H9 (cell line): Measurements from ENCODE around the gene CLUH. TPM values are rescaled to one million over a fixed set of nuclear protein-coding genes. Genes with fewer than 3 reads are reported as not detected.

Experiments used
- DNase-seq: peaks from one replicate; pipeline ENCODE4 v3.0.0-alpha.2; 2017
- H2AFZ ChIP-seq: one replicate; pipeline ENCODE4 v1.6.1; 2013; ENCODE audit warnings: mild to moderate bottlenecking, low read length, control low read depth, moderate library complexity
- H2AK5ac ChIP-seq: 2 replicates; pipeline ENCODE4 v1.6.1; 2013; ENCODE audit warnings: low read length, control low read depth, mixed read lengths; ENCODE audit not compliant: insufficient read length
- H2BK120ac ChIP-seq: one replicate; pipeline ENCODE4 v1.6.1; 2013; ENCODE audit warnings: low read depth, mild to moderate bottlenecking, low read length, control low read depth, inconsistent platforms; ENCODE audit not compliant: poor library complexity, severe bottlenecking
- H2BK12ac ChIP-seq: 2 replicates; pipeline ENCODE4 v1.6.1; 2013; ENCODE audit warnings: low read length, control low read depth, mixed read lengths, low read depth; ENCODE audit not compliant: insufficient read length
- H2BK15ac ChIP-seq: 2 replicates; pipeline ENCODE4 v1.6.1; 2013; ENCODE audit warnings: low read depth, low read length, control low read depth
- H2BK20ac ChIP-seq: one replicate; pipeline ENCODE4 v1.6.1; 2013; ENCODE audit warnings: low read depth, mild to moderate bottlenecking, low read length, control low read depth, inconsistent platforms; ENCODE audit not compliant: poor library complexity, severe bottlenecking
- H2BK5ac ChIP-seq: 2 replicates; pipeline ENCODE4 v1.6.1; 2013; ENCODE audit warnings: low read length, control low read depth, mixed read lengths; ENCODE audit not compliant: insufficient read length
- H3K14ac ChIP-seq: 2 replicates; pipeline ENCODE4 v1.6.1; 2013; ENCODE audit warnings: low read length, control low read depth; ENCODE audit not compliant: insufficient read depth
- H3K18ac ChIP-seq: 2 replicates; pipeline ENCODE4 v1.6.1; 2013; ENCODE audit warnings: low read depth, mild to moderate bottlenecking, mixed read lengths, low read length, control low read depth; ENCODE audit not compliant: insufficient read length
- H3K23ac ChIP-seq: 2 replicates; pipeline ENCODE4 v1.6.1; 2013; ENCODE audit warnings: low read length, control low read depth, mixed read lengths, low read depth; ENCODE audit not compliant: insufficient read length
- H3K23me2 ChIP-seq: 2 replicates; pipeline ENCODE4 v1.6.1; 2013; ENCODE audit warnings: low read depth, mild to moderate bottlenecking, mixed read lengths, low read length, control low read depth; ENCODE audit not compliant: insufficient read length, poor library complexity, severe bottlenecking
- H3K27ac ChIP-seq: 2 replicates; pipeline ENCODE4 v1.5.1; 2013; ENCODE audit warnings: low read length, control low read depth, mixed read lengths, low read depth; ENCODE audit not compliant: insufficient read length
- H3K27me3 ChIP-seq: 2 replicates; pipeline ENCODE4 v1.6.1; 2013; ENCODE audit warnings: low read length, control low read depth, inconsistent platforms; ENCODE audit not compliant: insufficient read depth
- H3K4ac ChIP-seq: 2 replicates; pipeline ENCODE4 v1.6.1; 2013; ENCODE audit warnings: low read depth, mild to moderate bottlenecking, control low read depth, inconsistent platforms, low read length, moderate library complexity
- H3K4me1 ChIP-seq: 2 replicates; pipeline ENCODE4 v1.6.1; 2013; ENCODE audit warnings: low read length, control low read depth, inconsistent platforms; ENCODE audit not compliant: insufficient read depth
- H3K4me2 ChIP-seq: 2 replicates; pipeline ENCODE4 v1.6.1; 2013; ENCODE audit warnings: low read length, control low read depth, mixed read lengths; ENCODE audit not compliant: insufficient read length, insufficient read depth
- H3K56ac ChIP-seq: 2 replicates; pipeline ENCODE4 v1.6.1; 2013; ENCODE audit warnings: low read depth, mild to moderate bottlenecking, mixed read lengths, low read length, control low read depth; ENCODE audit not compliant: insufficient read length
- H3K79me1 ChIP-seq: 2 replicates; pipeline ENCODE4 v1.6.1; 2013; ENCODE audit warnings: low read depth, mild to moderate bottlenecking, moderate library complexity, low read length, control low read depth, inconsistent platforms; ENCODE audit not compliant: insufficient read depth, poor library complexity, severe bottlenecking
- H3K79me2 ChIP-seq: 2 replicates; pipeline ENCODE4 v1.6.1; 2013; ENCODE audit warnings: low read length, control low read depth, inconsistent platforms; ENCODE audit not compliant: insufficient read depth
- H3K9ac ChIP-seq: 2 replicates; pipeline ENCODE4 v1.6.1; 2013; ENCODE audit warnings: low read length, control low read depth, mixed read lengths; ENCODE audit not compliant: insufficient read length; ENCODE audit errors: extremely low read depth
- H3K9me3 ChIP-seq: one replicate; pipeline ENCODE4 v1.6.1; 2013; ENCODE audit warnings: low read depth, low read length, inconsistent platforms; ENCODE audit not compliant: control insufficient read depth
- H3T11ph ChIP-seq: one replicate; pipeline ENCODE4 v1.6.1; 2013; ENCODE audit warnings: mild to moderate bottlenecking, low read length, control low read depth, inconsistent platforms
- H4K20me1 ChIP-seq: one replicate; pipeline ENCODE4 v1.6.1; 2013; ENCODE audit not compliant: control insufficient read depth, insufficient read length, insufficient read depth
- H4K5ac ChIP-seq: 2 replicates; pipeline ENCODE4 v1.6.1; 2013; ENCODE audit warnings: low read depth, mild to moderate bottlenecking, mixed read lengths, low read length, control low read depth; ENCODE audit not compliant: insufficient read length
- H4K8ac ChIP-seq: replicated peaks from 2 replicates; pipeline ENCODE4 v1.6.1; 2013; ENCODE audit warnings: low read length, control low read depth, mixed read lengths, low read depth; ENCODE audit not compliant: insufficient read length
- H4K91ac ChIP-seq: 2 replicates; pipeline ENCODE4 v1.6.1; 2013; ENCODE audit warnings: low read depth, mild to moderate bottlenecking, moderate library complexity, mixed read lengths, low read length, control low read depth; ENCODE audit not compliant: insufficient read length
- H3K27ac Mint-ChIP-seq, 3 experiments: 2 replicates in 2 of 3; 3 replicates in 1 of 3; pipeline ENCODE4 v1.8.0; 2020 to 2021; ENCODE audit warnings: mixed read lengths in 3 of 3, mild to moderate bottlenecking in 1 of 3, moderate library complexity in 1 of 3
- H3K27me3 Mint-ChIP-seq: 2 replicates; pipeline ENCODE4 v1.8.0; 2021; ENCODE audit warnings: low read depth, mild to moderate bottlenecking, moderate library complexity, mixed read lengths
- H3K36me3 Mint-ChIP-seq, 3 experiments: 2 replicates in 2 of 3; 3 replicates in 1 of 3; pipeline ENCODE4 v1.8.0; 2020 to 2021; ENCODE audit warnings: low read depth in 3 of 3, mixed read lengths in 3 of 3; ENCODE audit not compliant: insufficient read depth in 1 of 3
- H3K4me1 Mint-ChIP-seq, 2 experiments: 2 replicates each; pipeline ENCODE4 v1.8.0; 2020; ENCODE audit warnings: mixed read lengths in 2 of 2
- H3K4me3 Mint-ChIP-seq, 2 experiments: 2 replicates in 1 of 2; 3 replicates in 1 of 2; pipeline ENCODE4 v1.8.0; 2020 to 2021; ENCODE audit warnings: mild to moderate bottlenecking in 2 of 2, mixed read lengths in 2 of 2, moderate library complexity in 1 of 2
- H3K9me3 Mint-ChIP-seq, 2 experiments: 2 replicates in 1 of 2; 3 replicates in 1 of 2; pipeline ENCODE4 v1.8.0; 2020; ENCODE audit warnings: mild to moderate bottlenecking in 2 of 2, mixed read lengths in 2 of 2, moderate library complexity in 1 of 2
- WGBS: extraction: QIAGEN DNeasy Blood & Tissue Kit; methylation state at CpG from one replicate; pipeline ENCODE4 v1.1.7; 2013; ENCODE audit warnings: missing lambda C conversion rate, low lambda C conversion rate, mixed read lengths; ENCODE audit not compliant: insufficient read length; ENCODE audit errors: extremely low coverage; 5-methylcytosine and 5-hydroxymethylcytosine counted together
- microRNA-seq: library from miRNA; unstranded; fragments of <30 nt; microRNA quantifications from one replicate; pipeline ENCODE4, GENCODE V29; 2020; ENCODE audit warnings: borderline microRNAs expressed
- total RNA-seq: library from RNA; stranded (reverse); gene quantifications from 2 replicates; pipeline ENCODE4 v1.2.1, GENCODE V29; 2021
- TF ChIP-seq, protein P1 (sequence below): fragments of 200-600 bp; sonication (generic); conservative IDR thresholded peaks from 3 replicates; pipeline ENCODE4 v1.8.0; 2021; ENCODE audit warnings: antibody characterized with exemption, mild to moderate bottlenecking

Gene CLUH
- total RNA-seq, 1 experiment from 2014 or later: 91.3 TPM

DNA sequence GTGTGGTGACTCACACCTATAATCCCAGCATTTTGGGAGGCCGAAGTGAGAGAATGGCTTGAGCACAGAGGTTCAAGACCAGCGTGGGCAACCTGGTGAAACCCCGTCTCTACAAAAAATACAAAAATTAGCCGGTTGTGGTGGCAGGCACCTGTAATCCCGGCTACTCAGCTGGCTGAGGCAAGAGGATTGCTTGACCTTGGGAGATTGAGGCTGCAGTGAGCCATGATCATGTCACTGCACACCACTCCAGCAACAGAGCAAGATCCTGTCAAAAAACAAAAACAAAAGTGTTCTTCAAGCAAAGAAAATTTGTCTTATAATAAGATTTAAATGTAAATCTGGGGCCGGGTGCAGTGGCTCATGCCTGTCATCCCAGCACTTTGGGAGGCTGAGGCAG, 66.6 kb downstream of the CLUH start:
- Histone ChIP-seq H3K9me3 (no peaks in the 10 kb centered on the region), H4K5ac (no peak overlapping the region), H2BK5ac (no peak overlapping the region), H2BK120ac (no peak overlapping the region), H3K23ac (no peak overlapping the region), H3K56ac (no peak overlapping the region), H3K27ac (no peak overlapping the region), H3K79me2 (peaks cover 2% of the 10 kb centered on the region; the same call in 1 of the 2 replicates), H2AK5ac (no peak overlapping the region), H3K14ac (no peak overlapping the region), H2AFZ (no peak overlapping the region), H3K27me3 (no peaks in the 10 kb centered on the region), H2BK20ac (no peak overlapping the region), H3K4me2 (no peak overlapping the region), H4K20me1 (no peaks in the 10 kb centered on the region), H3K79me1 (no peaks in the 10 kb centered on the region), H2BK12ac (no peak overlapping the region), H2BK15ac (no peak overlapping the region), H4K8ac (no peak overlapping the region), H3K18ac (no peak overlapping the region), H3K23me2 (no peaks in the 10 kb centered on the region), H3T11ph (no peak overlapping the region), H3K9ac (no peak overlapping the region), H3K4me1 (no peaks in the 10 kb centered on the region), H4K91ac (no peak overlapping the region), H3K4ac (no peak overlapping the region)
- no peak overlapping the region; a peak in 2 of 7 replicates for H3K27ac Mint-ChIP-seq
- H3K4me3 Mint-ChIP-seq: no peak overlapping the region
- H3K4me1 Mint-ChIP-seq: no peaks in the 10 kb centered on the region
- H3K9me3 Mint-ChIP-seq: no peaks in the 10 kb centered on the region
- TF ChIP-seq, protein P1, sequence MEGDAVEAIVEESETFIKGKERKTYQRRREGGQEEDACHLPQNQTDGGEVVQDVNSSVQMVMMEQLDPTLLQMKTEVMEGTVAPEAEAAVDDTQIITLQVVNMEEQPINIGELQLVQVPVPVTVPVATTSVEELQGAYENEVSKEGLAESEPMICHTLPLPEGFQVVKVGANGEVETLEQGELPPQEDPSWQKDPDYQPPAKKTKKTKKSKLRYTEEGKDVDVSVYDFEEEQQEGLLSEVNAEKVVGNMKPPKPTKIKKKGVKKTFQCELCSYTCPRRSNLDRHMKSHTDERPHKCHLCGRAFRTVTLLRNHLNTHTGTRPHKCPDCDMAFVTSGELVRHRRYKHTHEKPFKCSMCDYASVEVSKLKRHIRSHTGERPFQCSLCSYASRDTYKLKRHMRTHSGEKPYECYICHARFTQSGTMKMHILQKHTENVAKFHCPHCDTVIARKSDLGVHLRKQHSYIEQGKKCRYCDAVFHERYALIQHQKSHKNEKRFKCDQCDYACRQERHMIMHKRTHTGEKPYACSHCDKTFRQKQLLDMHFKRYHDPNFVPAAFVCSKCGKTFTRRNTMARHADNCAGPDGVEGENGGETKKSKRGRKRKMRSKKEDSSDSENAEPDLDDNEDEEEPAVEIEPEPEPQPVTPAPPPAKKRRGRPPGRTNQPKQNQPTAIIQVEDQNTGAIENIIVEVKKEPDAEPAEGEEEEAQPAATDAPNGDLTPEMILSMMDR: no peak
- peaks cover 20 to 58% (median 52%) of the 10 kb centered on the region in 3 experiments for H3K36me3 Mint-ChIP-seq
- no CpG with 5 or more reads among the region's 6 CpGs for WGBS
- no peaks in the 10 kb centered on the region for H3K27me3 Mint-ChIP-seq
- no peak for DNase-seq

Small RNAs within 50 kb of the gene (microRNA-seq; reads per million reads assigned to microRNA genes)
- gene MIR1253 (not detected), gene MIR6776 (not detected)

Other genes starting within 250 kb of the CLUH start
- gene METTL16, start 199.9 kb downstream of the CLUH start, total RNA-seq: 55.4 and 55.9 TPM in 2 replicates
- gene PAFAH1B1, start 118.1 kb downstream of the CLUH start, total RNA-seq: 130 and 134 TPM in 2 replicates
- gene CCDC92B, start 37.9 kb upstream of the CLUH start, total RNA-seq: 7.1 and 8.0 TPM in 2 replicates
- gene RAP1GAP2, start 84.7 kb upstream of the CLUH start, total RNA-seq: 32.2 and 33.8 TPM in 2 replicates